Measurements from ENCODE around the gene CTSL. TPM values are rescaled to one million over a fixed set of nuclear protein-coding genes. Genes with fewer than 3 reads are reported as not detected.

CTSL gene
- total and polyA plus RNA-seq, 2 of the 13 experiments (the other 11 are each of a cell fraction or from before 2014, with no cell fraction given) = 78.1 to 113 TPM

DNA sequence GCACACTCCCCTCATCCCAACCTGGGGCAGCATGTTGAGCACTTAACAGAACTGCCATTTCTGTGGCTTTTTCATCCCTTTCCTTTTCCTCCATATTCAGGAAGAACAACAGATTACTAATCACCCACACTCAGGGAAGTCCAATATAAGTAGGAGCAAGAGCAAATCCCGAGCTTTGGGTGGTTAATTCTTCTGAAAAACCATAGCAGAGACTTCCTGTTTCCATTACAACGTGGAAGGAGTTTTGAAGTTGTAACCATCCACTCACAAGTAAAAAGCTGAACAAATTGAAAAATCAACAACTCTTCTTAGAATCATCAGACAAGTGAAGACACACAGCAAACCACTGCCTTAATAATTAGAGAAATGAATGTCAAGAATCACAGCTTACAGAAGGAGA is 8.2 kb downstream of the CTSL start:
- ChIA-PET POLR2A (no interaction called here), CTCF (ENCODE audit: low intra/inter-chr PET ratio, low total read pairs) (no interaction called here)
- in situ Hi-C loops (cut with HindIII; ENCODE audit: extremely low pct_ligation_motif_present, low pct_unique_long_range_greater_than_20kb) = no loop called here
- Histone ChIP-seq H4K20me1 (ENCODE audit: insufficient read depth, low read length) (no peaks in the 10 kb centered on the region), H3K36me3 (replicated peaks in 1 of 2; ENCODE audit: control insufficient read depth in 1 of 2, insufficient read depth in 2 of 2, low read length in 2 of 2) (peaks cover 0 to 6% of the 10 kb centered on the region in 2 experiments; a peak in 2 of 5 replicates), H3K4me1 (ENCODE audit: insufficient read depth, low read length) (no peaks in the 10 kb centered on the region), H3K9ac (ENCODE audit: insufficient read depth, low read depth, low read length) (no peak overlapping the region), H3K4me3 (replicated peaks in 1 of 3; ENCODE audit: insufficient read depth in 1 of 3, low read depth in 2 of 3, low read length in 3 of 3) (no peak overlapping the region), H3K9me3 (ENCODE audit: low read length) (no peaks in the 10 kb centered on the region), H3K27me3 (ENCODE audit: control insufficient read depth in 1 of 2, insufficient read depth in 2 of 2, low read length in 2 of 2) (peaks cover 0 to 3% of the 10 kb centered on the region in 2 experiments; a peak in 1 of 5 replicates), H3K79me2 (ENCODE audit: insufficient read depth, low read length) (no peaks in the 10 kb centered on the region), H3K27ac (ENCODE audit: extremely low read length, insufficient read depth, low read length) (no peak overlapping the region), H2AFZ (ENCODE audit: low read length) (no peak overlapping the region), H3K4me2 (ENCODE audit: low read depth, low read length) (no peak overlapping the region)
- TF ChIP-seq BCL3 (CRISPR knock-in tag; IDR thresholded peaks at IDR 0.05) (no peak), ZFP36 (IDR thresholded peaks at IDR 0.05; ENCODE audit: borderline replicate concordance, low read depth, low read length, partially characterized antibody) (no peak), REPIN1 (CRISPR knock-in tag; IDR thresholded peaks at IDR 0.05; ENCODE audit: borderline replicate concordance, low read depth) (no peak), ZNF510 (CRISPR knock-in tag; IDR thresholded peaks at IDR 0.05; ENCODE audit: low read depth) (no peak), ZNF251 (CRISPR knock-in tag; IDR thresholded peaks at IDR 0.05) (no peak), ZNF484 (CRISPR knock-in tag; IDR thresholded peaks at IDR 0.05; ENCODE audit: borderline replicate concordance, low read depth) (no peak), STAT5B (CRISPR knock-in tag; IDR thresholded peaks at IDR 0.05) (no peak), ZNF253 (CRISPR knock-in tag; IDR thresholded peaks at IDR 0.05; ENCODE audit: borderline replicate concordance) (no peak), HMGA1 (CRISPR knock-in tag; conservative IDR thresholded peaks at IDR 0.05) (no peak), ZNF552 (CRISPR knock-in tag; IDR thresholded peaks at IDR 0.05; ENCODE audit: borderline replicate concordance) (no peak), HNRNPL (IDR thresholded peaks at IDR 0.05; ENCODE audit: low read depth, low read length) (no peak), ARID4A (CRISPR knock-in tag; IDR thresholded peaks at IDR 0.05; ENCODE audit: borderline replicate concordance) (no peak), PHF8 (CRISPR knock-in tag; IDR thresholded peaks at IDR 0.05) (no peak)
- TF ChIP-seq, protein P1, sequence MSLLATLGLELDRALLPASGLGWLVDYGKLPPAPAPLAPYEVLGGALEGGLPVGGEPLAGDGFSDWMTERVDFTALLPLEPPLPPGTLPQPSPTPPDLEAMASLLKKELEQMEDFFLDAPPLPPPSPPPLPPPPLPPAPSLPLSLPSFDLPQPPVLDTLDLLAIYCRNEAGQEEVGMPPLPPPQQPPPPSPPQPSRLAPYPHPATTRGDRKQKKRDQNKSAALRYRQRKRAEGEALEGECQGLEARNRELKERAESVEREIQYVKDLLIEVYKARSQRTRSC (CRISPR knock-in tag; IDR thresholded peaks at IDR 0.05; ENCODE audit: low read depth) = no peak
- TF ChIP-seq, protein P2, sequence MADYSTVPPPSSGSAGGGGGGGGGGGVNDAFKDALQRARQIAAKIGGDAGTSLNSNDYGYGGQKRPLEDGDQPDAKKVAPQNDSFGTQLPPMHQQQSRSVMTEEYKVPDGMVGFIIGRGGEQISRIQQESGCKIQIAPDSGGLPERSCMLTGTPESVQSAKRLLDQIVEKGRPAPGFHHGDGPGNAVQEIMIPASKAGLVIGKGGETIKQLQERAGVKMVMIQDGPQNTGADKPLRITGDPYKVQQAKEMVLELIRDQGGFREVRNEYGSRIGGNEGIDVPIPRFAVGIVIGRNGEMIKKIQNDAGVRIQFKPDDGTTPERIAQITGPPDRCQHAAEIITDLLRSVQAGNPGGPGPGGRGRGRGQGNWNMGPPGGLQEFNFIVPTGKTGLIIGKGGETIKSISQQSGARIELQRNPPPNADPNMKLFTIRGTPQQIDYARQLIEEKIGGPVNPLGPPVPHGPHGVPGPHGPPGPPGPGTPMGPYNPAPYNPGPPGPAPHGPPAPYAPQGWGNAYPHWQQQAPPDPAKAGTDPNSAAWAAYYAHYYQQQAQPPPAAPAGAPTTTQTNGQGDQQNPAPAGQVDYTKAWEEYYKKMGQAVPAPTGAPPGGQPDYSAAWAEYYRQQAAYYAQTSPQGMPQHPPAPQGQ (CRISPR knock-in tag; IDR thresholded peaks at IDR 0.05; ENCODE audit: borderline replicate concordance) = no peak
- intact Hi-C loops (cut with micrococcal nuclease; ENCODE audit: unreplicated experiment) = no loop called here
- 4% methylated on average over 2 of the region's 2 CpGs for WGBS (ENCODE audit: low lambda C conversion rate)
- ATAC-seq = no peak
- FAIRE-seq = no peak
- BruUV-seq (replicated peaks) = no TSS peak
- no peak for DNase-seq (ENCODE audit: low spot score)
